Neural progenitor cell (in vitro differentiated cells): Measurements from ENCODE around the gene GLG1.

Experiments
- CTCF ChIP-seq: fragments of 200-600 bp; sonication (generic); IDR thresholded peaks from 2 replicates; pipeline ENCODE4 v1.5.1; 2017; ENCODE audit warnings: antibody characterized with exemption, mild to moderate bottlenecking
- EZH2 ChIP-seq: fragments of 200-600 bp; sonication (generic); IDR thresholded peaks from 2 replicates; pipeline ENCODE4 v1.6.1; 2017; ENCODE audit warnings: antibody characterized with exemption, mild to moderate bottlenecking, moderate library complexity

DNA sequence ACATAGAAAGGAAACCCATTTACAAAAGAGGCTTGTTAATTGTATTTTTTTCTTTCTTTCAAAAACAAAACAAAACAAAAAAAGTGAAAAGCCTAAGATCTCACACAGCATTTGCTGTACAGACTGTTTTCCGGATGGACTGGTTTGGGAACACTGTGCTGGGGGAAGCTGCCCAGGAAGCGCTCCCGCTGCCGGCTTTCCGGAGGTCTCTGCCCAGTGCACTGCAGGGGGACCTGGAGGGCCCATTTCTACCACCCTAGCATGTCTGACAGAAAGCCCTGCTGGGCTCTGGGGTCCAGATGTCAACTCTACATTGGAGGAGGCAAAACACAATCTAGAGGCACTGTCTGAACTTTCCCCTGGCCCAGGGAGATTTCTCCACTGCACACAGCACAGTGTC lies 159.3 kb downstream of the GLG1 start:
- TF ChIP-seq CTCF (no peak), EZH2 (no peak)
